H9 (cell line): ENCODE results near the gene TMEM26. TPM values are rescaled to one million over a fixed set of nuclear protein-coding genes. Genes with fewer than 3 reads are reported as not detected.
A peak's percentile ranks its signal among the peaks of the same experiment; 100 is the strongest.

Experiments
- DNase-seq: peaks from one replicate; pipeline ENCODE4 v3.0.0-alpha.2; 2017
- H2AFZ ChIP-seq: one replicate; pipeline ENCODE4 v1.6.1; 2013; ENCODE audit warnings: mild to moderate bottlenecking, low read length, control low read depth, moderate library complexity
- H2AK5ac ChIP-seq: 2 replicates; pipeline ENCODE4 v1.6.1; 2013; ENCODE audit warnings: low read length, control low read depth, mixed read lengths; ENCODE audit not compliant: insufficient read length
- H2BK120ac ChIP-seq: one replicate; pipeline ENCODE4 v1.6.1; 2013; ENCODE audit warnings: low read depth, mild to moderate bottlenecking, low read length, control low read depth, inconsistent platforms; ENCODE audit not compliant: poor library complexity, severe bottlenecking
- H2BK12ac ChIP-seq: 2 replicates; pipeline ENCODE4 v1.6.1; 2013; ENCODE audit warnings: low read length, control low read depth, mixed read lengths, low read depth; ENCODE audit not compliant: insufficient read length
- H2BK15ac ChIP-seq: 2 replicates; pipeline ENCODE4 v1.6.1; 2013; ENCODE audit warnings: low read depth, low read length, control low read depth
- H2BK20ac ChIP-seq: one replicate; pipeline ENCODE4 v1.6.1; 2013; ENCODE audit warnings: low read depth, mild to moderate bottlenecking, low read length, control low read depth, inconsistent platforms; ENCODE audit not compliant: poor library complexity, severe bottlenecking
- H2BK5ac ChIP-seq: 2 replicates; pipeline ENCODE4 v1.6.1; 2013; ENCODE audit warnings: low read length, control low read depth, mixed read lengths; ENCODE audit not compliant: insufficient read length
- H3K14ac ChIP-seq: 2 replicates; pipeline ENCODE4 v1.6.1; 2013; ENCODE audit warnings: low read length, control low read depth; ENCODE audit not compliant: insufficient read depth
- H3K18ac ChIP-seq: 2 replicates; pipeline ENCODE4 v1.6.1; 2013; ENCODE audit warnings: low read depth, mild to moderate bottlenecking, mixed read lengths, low read length, control low read depth; ENCODE audit not compliant: insufficient read length
- H3K23ac ChIP-seq: 2 replicates; pipeline ENCODE4 v1.6.1; 2013; ENCODE audit warnings: low read length, control low read depth, mixed read lengths, low read depth; ENCODE audit not compliant: insufficient read length
- H3K23me2 ChIP-seq: 2 replicates; pipeline ENCODE4 v1.6.1; 2013; ENCODE audit warnings: low read depth, mild to moderate bottlenecking, mixed read lengths, low read length, control low read depth; ENCODE audit not compliant: insufficient read length, poor library complexity, severe bottlenecking
- H3K27ac ChIP-seq: 2 replicates; pipeline ENCODE4 v1.5.1; 2013; ENCODE audit warnings: low read length, control low read depth, mixed read lengths, low read depth; ENCODE audit not compliant: insufficient read length
- H3K27me3 ChIP-seq: 2 replicates; pipeline ENCODE4 v1.6.1; 2013; ENCODE audit warnings: low read length, control low read depth, inconsistent platforms; ENCODE audit not compliant: insufficient read depth
- H3K4ac ChIP-seq: 2 replicates; pipeline ENCODE4 v1.6.1; 2013; ENCODE audit warnings: low read depth, mild to moderate bottlenecking, control low read depth, inconsistent platforms, low read length, moderate library complexity
- H3K4me1 ChIP-seq: 2 replicates; pipeline ENCODE4 v1.6.1; 2013; ENCODE audit warnings: low read length, control low read depth, inconsistent platforms; ENCODE audit not compliant: insufficient read depth
- H3K4me2 ChIP-seq: 2 replicates; pipeline ENCODE4 v1.6.1; 2013; ENCODE audit warnings: low read length, control low read depth, mixed read lengths; ENCODE audit not compliant: insufficient read length, insufficient read depth
- H3K56ac ChIP-seq: 2 replicates; pipeline ENCODE4 v1.6.1; 2013; ENCODE audit warnings: low read depth, mild to moderate bottlenecking, mixed read lengths, low read length, control low read depth; ENCODE audit not compliant: insufficient read length
- H3K79me1 ChIP-seq: 2 replicates; pipeline ENCODE4 v1.6.1; 2013; ENCODE audit warnings: low read depth, mild to moderate bottlenecking, moderate library complexity, low read length, control low read depth, inconsistent platforms; ENCODE audit not compliant: insufficient read depth, poor library complexity, severe bottlenecking
- H3K79me2 ChIP-seq: 2 replicates; pipeline ENCODE4 v1.6.1; 2013; ENCODE audit warnings: low read length, control low read depth, inconsistent platforms; ENCODE audit not compliant: insufficient read depth
- H3K9ac ChIP-seq: 2 replicates; pipeline ENCODE4 v1.6.1; 2013; ENCODE audit warnings: low read length, control low read depth, mixed read lengths; ENCODE audit not compliant: insufficient read length; ENCODE audit errors: extremely low read depth
- H3K9me3 ChIP-seq: one replicate; pipeline ENCODE4 v1.6.1; 2013; ENCODE audit warnings: low read depth, low read length, inconsistent platforms; ENCODE audit not compliant: control insufficient read depth
- H3T11ph ChIP-seq: one replicate; pipeline ENCODE4 v1.6.1; 2013; ENCODE audit warnings: mild to moderate bottlenecking, low read length, control low read depth, inconsistent platforms
- H4K20me1 ChIP-seq: one replicate; pipeline ENCODE4 v1.6.1; 2013; ENCODE audit not compliant: control insufficient read depth, insufficient read length, insufficient read depth
- H4K5ac ChIP-seq: 2 replicates; pipeline ENCODE4 v1.6.1; 2013; ENCODE audit warnings: low read depth, mild to moderate bottlenecking, mixed read lengths, low read length, control low read depth; ENCODE audit not compliant: insufficient read length
- H4K8ac ChIP-seq: replicated peaks from 2 replicates; pipeline ENCODE4 v1.6.1; 2013; ENCODE audit warnings: low read length, control low read depth, mixed read lengths, low read depth; ENCODE audit not compliant: insufficient read length
- H4K91ac ChIP-seq: 2 replicates; pipeline ENCODE4 v1.6.1; 2013; ENCODE audit warnings: low read depth, mild to moderate bottlenecking, moderate library complexity, mixed read lengths, low read length, control low read depth; ENCODE audit not compliant: insufficient read length
- H3K27ac Mint-ChIP-seq, 3 experiments: 2 replicates in 2 of 3; 3 replicates in 1 of 3; pipeline ENCODE4 v1.8.0; 2020 to 2021; ENCODE audit warnings: mixed read lengths in 3 of 3, mild to moderate bottlenecking in 1 of 3, moderate library complexity in 1 of 3
- H3K27me3 Mint-ChIP-seq: 2 replicates; pipeline ENCODE4 v1.8.0; 2021; ENCODE audit warnings: low read depth, mild to moderate bottlenecking, moderate library complexity, mixed read lengths
- H3K36me3 Mint-ChIP-seq, 3 experiments: 2 replicates in 2 of 3; 3 replicates in 1 of 3; pipeline ENCODE4 v1.8.0; 2020 to 2021; ENCODE audit warnings: low read depth in 3 of 3, mixed read lengths in 3 of 3; ENCODE audit not compliant: insufficient read depth in 1 of 3
- H3K4me1 Mint-ChIP-seq, 2 experiments: 2 replicates each; pipeline ENCODE4 v1.8.0; 2020; ENCODE audit warnings: mixed read lengths in 2 of 2
- H3K4me3 Mint-ChIP-seq, 2 experiments: 2 replicates in 1 of 2; 3 replicates in 1 of 2; pipeline ENCODE4 v1.8.0; 2020 to 2021; ENCODE audit warnings: mild to moderate bottlenecking in 2 of 2, mixed read lengths in 2 of 2, moderate library complexity in 1 of 2
- H3K9me3 Mint-ChIP-seq, 2 experiments: 2 replicates in 1 of 2; 3 replicates in 1 of 2; pipeline ENCODE4 v1.8.0; 2020; ENCODE audit warnings: mild to moderate bottlenecking in 2 of 2, mixed read lengths in 2 of 2, moderate library complexity in 1 of 2
- WGBS: extraction: QIAGEN DNeasy Blood & Tissue Kit; methylation state at CpG from one replicate; pipeline ENCODE4 v1.1.7; 2013; ENCODE audit warnings: missing lambda C conversion rate, low lambda C conversion rate, mixed read lengths; ENCODE audit not compliant: insufficient read length; ENCODE audit errors: extremely low coverage; 5-methylcytosine and 5-hydroxymethylcytosine counted together
- total RNA-seq: library from RNA; stranded (reverse); gene quantifications from 2 replicates; pipeline ENCODE4 v1.2.1, GENCODE V29; 2021
- TF ChIP-seq, protein P1 (sequence below): fragments of 200-600 bp; sonication (generic); conservative IDR thresholded peaks from 3 replicates; pipeline ENCODE4 v1.8.0; 2021; ENCODE audit warnings: antibody characterized with exemption, mild to moderate bottlenecking

Gene TMEM26
- total RNA-seq, 1 experiment from 2014 or later, result 0.15 TPM

DNA sequence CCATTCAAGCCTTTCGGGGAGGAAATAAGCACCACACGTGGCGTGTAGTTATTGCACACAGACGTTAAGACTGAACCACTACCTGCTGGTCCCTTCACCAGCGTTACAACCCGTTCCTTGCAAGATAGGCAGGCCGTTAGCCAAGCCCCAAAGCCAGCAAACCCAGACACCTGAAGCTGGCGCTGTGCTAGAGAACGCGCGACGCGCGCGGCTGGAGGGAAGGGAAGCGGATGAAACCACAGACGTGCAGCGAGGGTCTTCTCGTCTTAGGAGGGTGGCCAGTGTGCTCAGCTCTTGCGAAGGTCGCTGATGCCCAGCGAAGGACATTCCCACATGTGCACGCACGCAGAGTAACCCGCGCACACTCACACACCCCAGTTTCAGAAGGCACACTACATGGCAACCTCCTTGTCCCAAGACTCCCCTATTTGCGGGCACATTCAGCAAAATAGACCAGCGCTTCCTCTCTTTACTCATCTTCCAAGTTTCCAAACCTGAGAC is 980 bp downstream of the TMEM26 start:
- Histone ChIP-seq H3K9me3 (no peaks in the 10 kb centered on the region), H3K14ac (no peak overlapping the region), H3K23me2 (peaks cover 14% of the 10 kb centered on the region), H4K20me1 (no peaks in the 10 kb centered on the region), H2BK120ac (no peak overlapping the region), H3K4me2 (peak overlapping the region; percentile 79), H3K23ac (no peak overlapping the region), H2BK20ac (no peak overlapping the region), H2AK5ac (no peak overlapping the region), H4K8ac (no peak overlapping the region), H4K5ac (no peak overlapping the region), H2BK5ac (no peak overlapping the region), H3K79me2 (no peaks in the 10 kb centered on the region), H3K27ac (no peak overlapping the region), H3K18ac (no peak overlapping the region), H2BK15ac (no peak overlapping the region), H2AFZ (no peak overlapping the region), H4K91ac (no peak overlapping the region), H3T11ph (no peak overlapping the region), H3K27me3 (0 out of 2 replicates have a peak, but pooled peaks cover 4% of the 10 kb centered on the region), H2BK12ac (no peak overlapping the region), H3K4me1 (no peaks in the 10 kb centered on the region), H3K79me1 (no peaks in the 10 kb centered on the region), H3K4ac (no peak overlapping the region), H3K9ac (no peak overlapping the region), H3K56ac (no peak overlapping the region)
- TF ChIP-seq, protein P1, sequence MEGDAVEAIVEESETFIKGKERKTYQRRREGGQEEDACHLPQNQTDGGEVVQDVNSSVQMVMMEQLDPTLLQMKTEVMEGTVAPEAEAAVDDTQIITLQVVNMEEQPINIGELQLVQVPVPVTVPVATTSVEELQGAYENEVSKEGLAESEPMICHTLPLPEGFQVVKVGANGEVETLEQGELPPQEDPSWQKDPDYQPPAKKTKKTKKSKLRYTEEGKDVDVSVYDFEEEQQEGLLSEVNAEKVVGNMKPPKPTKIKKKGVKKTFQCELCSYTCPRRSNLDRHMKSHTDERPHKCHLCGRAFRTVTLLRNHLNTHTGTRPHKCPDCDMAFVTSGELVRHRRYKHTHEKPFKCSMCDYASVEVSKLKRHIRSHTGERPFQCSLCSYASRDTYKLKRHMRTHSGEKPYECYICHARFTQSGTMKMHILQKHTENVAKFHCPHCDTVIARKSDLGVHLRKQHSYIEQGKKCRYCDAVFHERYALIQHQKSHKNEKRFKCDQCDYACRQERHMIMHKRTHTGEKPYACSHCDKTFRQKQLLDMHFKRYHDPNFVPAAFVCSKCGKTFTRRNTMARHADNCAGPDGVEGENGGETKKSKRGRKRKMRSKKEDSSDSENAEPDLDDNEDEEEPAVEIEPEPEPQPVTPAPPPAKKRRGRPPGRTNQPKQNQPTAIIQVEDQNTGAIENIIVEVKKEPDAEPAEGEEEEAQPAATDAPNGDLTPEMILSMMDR, result 0 out of 3 replicates have a peak, but pooled peaks have one; percentile 27
- no CpG with 5 or more reads among the region's 28 CpGs for WGBS
- 0 out of 7 replicates have a peak overlapping the region, but pooled peaks of 1 of the 3 experiments have one; percentile 67 for H3K27ac Mint-ChIP-seq
- H3K9me3 Mint-ChIP-seq, result no peaks in the 10 kb centered on the region
- peaks cover 0 to 2% (median 0%) of the 10 kb centered on the region in 3 experiments; a peak in 1 of 7 replicates for H3K36me3 Mint-ChIP-seq
- H3K4me3 Mint-ChIP-seq, result peak overlapping the region; percentile 76 to 92
- peaks cover 60% of the 10 kb centered on the region for H3K27me3 Mint-ChIP-seq
- peak; percentile 70 for DNase-seq
- peaks cover 13 to 24% of the 10 kb centered on the region in 2 experiments for H3K4me1 Mint-ChIP-seq
